DOHH2 (cell line): Measurements from ENCODE around the gene SPINT2.

Experiments
- H3F3A ChIP-seq: fragments of 200-600 bp; sonication (generic), shearing (Covaris generic); 2 replicates; pipeline ENCODE4 v1.6.0; 2016; ENCODE audit warnings: antibody characterized with exemption, mild to moderate bottlenecking; ENCODE audit not compliant: control insufficient read depth, insufficient read depth
- H3K27ac ChIP-seq: fragments of 200-600 bp; sonication (generic); 2 replicates; pipeline ENCODE4 v1.5.1; 2014; ENCODE audit warnings: low read depth, mild to moderate bottlenecking, low read length, moderate library complexity
- H3K27me3 ChIP-seq: fragments of 200-600 bp; sonication (generic); 2 replicates; pipeline ENCODE4 v1.6.1; 2014; ENCODE audit warnings: mild to moderate bottlenecking, low read length, mixed read lengths; ENCODE audit not compliant: control insufficient read depth
- H3K36me3 ChIP-seq: fragments of 200-600 bp; sonication (generic); 2 replicates; pipeline ENCODE4 v1.6.1; 2014; ENCODE audit warnings: mild to moderate bottlenecking, low read length, moderate library complexity, mixed read lengths; ENCODE audit not compliant: control insufficient read depth
- H3K4me1 ChIP-seq: fragments of 200-600 bp; sonication (generic); 2 replicates; pipeline ENCODE4 v1.6.1; 2014; ENCODE audit warnings: mild to moderate bottlenecking, low read length, mixed read lengths; ENCODE audit not compliant: control insufficient read depth
- H3K4me2 ChIP-seq: fragments of 200-600 bp; sonication (generic); 2 replicates; pipeline ENCODE4 v1.6.0; 2014; ENCODE audit warnings: mild to moderate bottlenecking, low read length, moderate library complexity
- H3K4me3 ChIP-seq: fragments of 200-600 bp; sonication (generic); 2 replicates; pipeline ENCODE4 v1.5.1; 2014; ENCODE audit warnings: mild to moderate bottlenecking, low read length, mixed read lengths
- H3K79me2 ChIP-seq: fragments of 200-600 bp; sonication (generic); 2 replicates; pipeline ENCODE4 v1.6.1; 2014; ENCODE audit warnings: mild to moderate bottlenecking, low read length, mixed read lengths; ENCODE audit not compliant: control insufficient read depth
- H3K9me2 ChIP-seq: fragments of 200-600 bp; sonication (generic); replicated peaks from 2 replicates; pipeline ENCODE4 v1.6.1; 2014; ENCODE audit warnings: mild to moderate bottlenecking, low read length, mixed read lengths; ENCODE audit not compliant: control insufficient read depth
- H3K9me3 ChIP-seq: fragments of 200-600 bp; sonication (generic); 2 replicates; pipeline ENCODE4 v1.6.1; 2014; ENCODE audit warnings: antibody characterized with exemption, low read length, mixed read lengths; ENCODE audit not compliant: control insufficient read depth, insufficient read depth
- H4K20me1 ChIP-seq: fragments of 200-600 bp; sonication (generic); 2 replicates; pipeline ENCODE4 v1.6.0; 2014; ENCODE audit warnings: low read depth, mild to moderate bottlenecking, antibody characterized with exemption, low read length, moderate library complexity; ENCODE audit not compliant: control insufficient read depth, insufficient read depth
- EZH2phosphoT487 ChIP-seq: fragments of 200-600 bp; sonication (generic); IDR thresholded peaks from 2 replicates; pipeline ENCODE4 v1.6.1; 2017; ENCODE audit warnings: borderline replicate concordance, mild to moderate bottlenecking, antibody characterized with exemption, low read length, moderate library complexity, mixed read lengths
- TF ChIP-seq, protein P1 (sequence below): fragments of 200-600 bp; sonication (generic); IDR thresholded peaks from one replicate; pipeline ENCODE4 v1.5.1; 2014; ENCODE audit warnings: antibody characterized with exemption, mild to moderate bottlenecking, low read depth, low read length; ENCODE audit not compliant: poor library complexity, severe bottlenecking

Gene SPINT2

DNA sequence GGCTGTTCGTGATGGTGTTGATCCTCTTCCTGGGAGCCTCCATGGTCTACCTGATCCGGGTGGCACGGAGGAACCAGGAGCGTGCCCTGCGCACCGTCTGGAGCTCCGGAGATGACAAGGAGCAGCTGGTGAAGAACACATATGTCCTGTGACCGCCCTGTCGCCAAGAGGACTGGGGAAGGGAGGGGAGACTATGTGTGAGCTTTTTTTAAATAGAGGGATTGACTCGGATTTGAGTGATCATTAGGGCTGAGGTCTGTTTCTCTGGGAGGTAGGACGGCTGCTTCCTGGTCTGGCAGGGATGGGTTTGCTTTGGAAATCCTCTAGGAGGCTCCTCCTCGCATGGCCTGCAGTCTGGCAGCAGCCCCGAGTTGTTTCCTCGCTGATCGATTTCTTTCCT, 27.5 kb downstream of the SPINT2 start:
- Histone ChIP-seq H3K79me2 (no peaks in the 10 kb centered on the region), H3K36me3 (no peaks in the 10 kb centered on the region), H3K4me1 (no peaks in the 10 kb centered on the region), H3K4me3 (no peak overlapping the region), H3K4me2 (no peak overlapping the region), H4K20me1 (no peaks in the 10 kb centered on the region), H3F3A (no peaks in the 10 kb centered on the region), H3K9me3 (no peaks in the 10 kb centered on the region), H3K9me2 (no peaks in the 10 kb centered on the region), H3K27ac (no peak overlapping the region), H3K27me3 (no peaks in the 10 kb centered on the region)
- TF ChIP-seq, protein P1, sequence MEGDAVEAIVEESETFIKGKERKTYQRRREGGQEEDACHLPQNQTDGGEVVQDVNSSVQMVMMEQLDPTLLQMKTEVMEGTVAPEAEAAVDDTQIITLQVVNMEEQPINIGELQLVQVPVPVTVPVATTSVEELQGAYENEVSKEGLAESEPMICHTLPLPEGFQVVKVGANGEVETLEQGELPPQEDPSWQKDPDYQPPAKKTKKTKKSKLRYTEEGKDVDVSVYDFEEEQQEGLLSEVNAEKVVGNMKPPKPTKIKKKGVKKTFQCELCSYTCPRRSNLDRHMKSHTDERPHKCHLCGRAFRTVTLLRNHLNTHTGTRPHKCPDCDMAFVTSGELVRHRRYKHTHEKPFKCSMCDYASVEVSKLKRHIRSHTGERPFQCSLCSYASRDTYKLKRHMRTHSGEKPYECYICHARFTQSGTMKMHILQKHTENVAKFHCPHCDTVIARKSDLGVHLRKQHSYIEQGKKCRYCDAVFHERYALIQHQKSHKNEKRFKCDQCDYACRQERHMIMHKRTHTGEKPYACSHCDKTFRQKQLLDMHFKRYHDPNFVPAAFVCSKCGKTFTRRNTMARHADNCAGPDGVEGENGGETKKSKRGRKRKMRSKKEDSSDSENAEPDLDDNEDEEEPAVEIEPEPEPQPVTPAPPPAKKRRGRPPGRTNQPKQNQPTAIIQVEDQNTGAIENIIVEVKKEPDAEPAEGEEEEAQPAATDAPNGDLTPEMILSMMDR: no peak
- no peak for TF ChIP-seq EZH2phosphoT487

GRCh38 chr19:38293281-38293680, 28.9 kb downstream of the SPINT2 start:
- Histone ChIP-seq H3K4me1 (no peaks in the 10 kb centered on the region), H3K27ac (no peak overlapping the region), H4K20me1 (no peaks in the 10 kb centered on the region), H3K27me3 (no peaks in the 10 kb centered on the region), H3K4me3 (no peak overlapping the region), H3K36me3 (no peaks in the 10 kb centered on the region), H3F3A (no peaks in the 10 kb centered on the region), H3K9me2 (no peaks in the 10 kb centered on the region), H3K4me2 (no peak overlapping the region), H3K9me3 (no peaks in the 10 kb centered on the region), H3K79me2 (no peaks in the 10 kb centered on the region)
- no peak for TF ChIP-seq EZH2phosphoT487
- TF ChIP-seq, protein P1: no peak

DNA sequence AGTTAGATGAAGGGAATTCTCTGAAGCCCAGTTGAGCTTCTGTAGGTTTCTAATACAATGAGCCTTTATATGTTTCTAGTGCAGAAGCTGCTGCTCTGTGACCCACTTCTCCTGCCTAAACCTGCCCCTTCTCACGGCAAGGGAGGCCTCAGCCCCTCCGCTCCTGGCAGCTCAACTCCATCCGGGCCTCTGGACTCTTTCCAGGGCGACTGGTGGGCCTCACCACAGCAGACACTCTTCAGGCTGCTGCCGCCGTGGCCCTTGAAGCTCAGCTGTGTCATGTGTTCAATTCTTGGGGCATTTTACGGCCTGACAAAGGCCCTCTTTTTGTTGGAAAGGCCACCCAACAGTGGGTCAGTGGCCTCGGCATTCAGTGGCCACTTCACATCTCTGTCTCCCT, 29.7 kb downstream of the SPINT2 start:
- no peak overlapping the region for H3K4me3 ChIP-seq
- no peaks in the 10 kb centered on the region for H3F3A ChIP-seq
- H3K4me2 ChIP-seq: no peak overlapping the region
- no peak for TF ChIP-seq EZH2phosphoT487
- no peaks in the 10 kb centered on the region for H3K4me1 ChIP-seq
- H3K27me3 ChIP-seq: no peaks in the 10 kb centered on the region
- H3K27ac ChIP-seq: no peak overlapping the region
- H3K79me2 ChIP-seq: no peaks in the 10 kb centered on the region
- no peaks in the 10 kb centered on the region for H3K36me3 ChIP-seq
- no peaks in the 10 kb centered on the region for H3K9me2 ChIP-seq
- no peaks in the 10 kb centered on the region for H3K9me3 ChIP-seq
- no peaks in the 10 kb centered on the region for H4K20me1 ChIP-seq

- TF ChIP-seq, protein P1: no peak
- no peak for TF ChIP-seq EZH2phosphoT487
- no peaks in the 10 kb centered on the region for H3K27me3 ChIP-seq
- no peaks in the 10 kb centered on the region for H3K4me1 ChIP-seq
- H3F3A ChIP-seq: no peaks in the 10 kb centered on the region
- H3K79me2 ChIP-seq: no peaks in the 10 kb centered on the region
- no peaks in the 10 kb centered on the region for H3K9me3 ChIP-seq
- H3K27ac ChIP-seq: no peak overlapping the region
- H4K20me1 ChIP-seq: no peaks in the 10 kb centered on the region
- H3K36me3 ChIP-seq: no peaks in the 10 kb centered on the region
- no peaks in the 10 kb centered on the region for H3K9me2 ChIP-seq
- H3K4me3 ChIP-seq: no peak overlapping the region
- H3K4me2 ChIP-seq: no peak overlapping the region
Measured at GRCh38 chr19:38298821-38299680, 34.7 kb downstream of the SPINT2 start.
